Peyer's patch (tissue), 4 donors: Measurements from ENCODE around the gene ZFP2. TPM values are rescaled to one million over a fixed set of nuclear protein-coding genes. Genes with fewer than 3 reads are reported as not detected.
"Not testable (repeated sequence)": the region's sequence is repeated elsewhere in the genome, so short reads cannot be mapped to it uniquely, and the experiment has no call there.

ENCODE experiments used
- DNase-seq, 3 donors: peaks; one replicate each; pipeline ENCODE4 v3.0.0-alpha.2; 2017 to 2019
- H3K27ac ChIP-seq, 4 donors: fragments of 200-600 bp; sonication (generic); one replicate each; pipeline ENCODE4 v1.5.1; 2016 to 2019
- H3K27me3 ChIP-seq, 2 donors: fragments of 200-600 bp; sonication (generic); one replicate each; pipeline ENCODE4 v1.5.1; 2019
- H3K36me3 ChIP-seq, 3 donors: fragments of 200-600 bp; sonication (generic); one replicate each; pipeline ENCODE4 v1.5.1; 2016 to 2019
- H3K4me1 ChIP-seq, 4 donors: fragments of 200-600 bp; sonication (generic); one replicate each; pipeline ENCODE4 v1.5.1; 2016 to 2019
- H3K4me3 ChIP-seq, 4 donors: fragments of 200-600 bp; sonication (generic); 1 replicate in 3 of 4; 2 replicates in 1 of 4; pipeline ENCODE4 v1.5.1; 2016 to 2019; ENCODE audit warnings: mild to moderate bottlenecking in 1 of 4
- H3K9me3 ChIP-seq, 4 donors: fragments of 200-600 bp; sonication (generic); one replicate each; pipeline ENCODE4 v1.5.1; 2016 to 2019; ENCODE audit warnings: mild to moderate bottlenecking in 1 of 4
- POLR2A ChIP-seq, 2 donors: fragments of 450-650 bp; IDR thresholded peaks; one replicate each; pipeline ENCODE4 v1.5.1; 2017; ENCODE audit warnings: antibody characterized with exemption in 2 of 2, mild to moderate bottlenecking in 2 of 2, moderate library complexity in 2 of 2
- total RNA-seq, 4 donors: library from RNA; depleted of rRNA; stranded (reverse); fragments of >200 nt; gene quantifications; one replicate each; pipeline ENCODE4 v1.1.0, GENCODE V29; 2016
- TF ChIP-seq, protein P1 (sequence below), 6 experiments: fragments of 450-650 bp in 4 of 6; fragments of 200-600 bp in 2 of 6; sonication (generic) in 1 of 6; IDR thresholded peaks; one replicate each; pipeline ENCODE4 v1.5.1; 2017 to 2019; ENCODE audit warnings: antibody characterized with exemption in 6 of 6, mild to moderate bottlenecking in 3 of 6, moderate library complexity in 1 of 6

ZFP2 gene
- total RNA-seq, 4 donors from 2014 or later, result 0.70 to 7.4 (median 0.80) TPM; not detected in 1

GRCh38 chr5:178861627-178862026 lies 34.1 kb upstream of the ZFP2 start:
- Histone ChIP-seq H3K9me3 (no peaks in the 10 kb centered on the region), H3K36me3 (peaks cover 0 to 29% (median 8%) of the 10 kb centered on the region in 3 donors), H3K4me3 (no peak overlapping the region), H3K27me3 (no peaks in the 10 kb centered on the region), H3K4me1 (no peaks in the 10 kb centered on the region), H3K27ac (no peak overlapping the region)
- no peak for DNase-seq
- TF ChIP-seq, protein P1, sequence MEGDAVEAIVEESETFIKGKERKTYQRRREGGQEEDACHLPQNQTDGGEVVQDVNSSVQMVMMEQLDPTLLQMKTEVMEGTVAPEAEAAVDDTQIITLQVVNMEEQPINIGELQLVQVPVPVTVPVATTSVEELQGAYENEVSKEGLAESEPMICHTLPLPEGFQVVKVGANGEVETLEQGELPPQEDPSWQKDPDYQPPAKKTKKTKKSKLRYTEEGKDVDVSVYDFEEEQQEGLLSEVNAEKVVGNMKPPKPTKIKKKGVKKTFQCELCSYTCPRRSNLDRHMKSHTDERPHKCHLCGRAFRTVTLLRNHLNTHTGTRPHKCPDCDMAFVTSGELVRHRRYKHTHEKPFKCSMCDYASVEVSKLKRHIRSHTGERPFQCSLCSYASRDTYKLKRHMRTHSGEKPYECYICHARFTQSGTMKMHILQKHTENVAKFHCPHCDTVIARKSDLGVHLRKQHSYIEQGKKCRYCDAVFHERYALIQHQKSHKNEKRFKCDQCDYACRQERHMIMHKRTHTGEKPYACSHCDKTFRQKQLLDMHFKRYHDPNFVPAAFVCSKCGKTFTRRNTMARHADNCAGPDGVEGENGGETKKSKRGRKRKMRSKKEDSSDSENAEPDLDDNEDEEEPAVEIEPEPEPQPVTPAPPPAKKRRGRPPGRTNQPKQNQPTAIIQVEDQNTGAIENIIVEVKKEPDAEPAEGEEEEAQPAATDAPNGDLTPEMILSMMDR (IDR thresholded peaks at IDR 0.05), result no peak
- no peak for TF ChIP-seq POLR2A (IDR thresholded peaks at IDR 0.05)

DNA sequence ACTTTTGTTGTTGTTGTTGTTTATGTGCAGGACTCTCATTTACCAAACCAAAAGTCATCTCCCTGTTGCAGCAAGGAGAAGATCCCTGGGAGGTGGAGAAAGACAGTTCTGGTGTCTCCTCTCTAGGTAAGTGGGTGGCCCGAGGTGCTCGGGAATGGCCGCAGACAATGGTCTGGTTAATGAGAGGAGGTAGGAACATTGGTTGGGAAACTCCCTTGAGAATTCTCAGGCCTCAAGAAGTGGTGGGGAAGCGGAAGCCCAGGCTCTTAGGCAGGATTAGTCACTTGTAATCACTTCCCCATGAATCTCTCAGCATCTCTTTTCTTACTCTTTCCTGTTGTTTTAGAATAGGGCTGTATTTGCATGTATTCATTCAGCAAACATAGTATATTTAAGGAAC lies 28.8 kb upstream of the ZFP2 start:
- Histone ChIP-seq H3K4me3 (no peak overlapping the region), H3K27me3 (no peaks in the 10 kb centered on the region), H3K36me3 (peaks cover 0 to 78% (median 9%) of the 10 kb centered on the region in 3 donors), H3K4me1 (no peaks in the 10 kb centered on the region), H3K27ac (no peak overlapping the region), H3K9me3 (peaks cover 0 to 6% (median 2%) of the 10 kb centered on the region in 4 donors)
- TF ChIP-seq, protein P1 (IDR thresholded peaks at IDR 0.05), result no peak
- TF ChIP-seq POLR2A (IDR thresholded peaks at IDR 0.05), result no peak
- no peak for DNase-seq

- DNase-seq, result no peak
- no peak overlapping the region for H3K27ac ChIP-seq
- TF ChIP-seq, protein P1 (IDR thresholded peaks at IDR 0.05), result no peak
- TF ChIP-seq POLR2A (IDR thresholded peaks at IDR 0.05), result no peak
- no peaks in the 10 kb centered on the region for H3K4me1 ChIP-seq
- peaks cover 0 to 93% (median 9%) of the 10 kb centered on the region in 3 donors for H3K36me3 ChIP-seq
- H3K27me3 ChIP-seq, result no peaks in the 10 kb centered on the region
- peaks cover 0 to 13% (median 4%) of the 10 kb centered on the region in 4 donors for H3K9me3 ChIP-seq
- no peak overlapping the region for H3K4me3 ChIP-seq
Observed at GRCh38 chr5:178869577-178869976, 26.1 kb upstream of the ZFP2 start.

- TF ChIP-seq POLR2A (IDR thresholded peaks at IDR 0.05), result no peak
- TF ChIP-seq, protein P1 (IDR thresholded peaks at IDR 0.05), result no peak
- H3K27me3 ChIP-seq, result no peaks in the 10 kb centered on the region
- DNase-seq, result no peak
- H3K9me3 ChIP-seq, result peaks cover 0 to 18% (median 6%) of the 10 kb centered on the region in 4 donors
- no peaks in the 10 kb centered on the region for H3K4me1 ChIP-seq
- no peak overlapping the region for H3K4me3 ChIP-seq
- H3K27ac ChIP-seq, result no peak overlapping the region
- peaks cover 0 to 95% (median 9%) of the 10 kb centered on the region in 3 donors for H3K36me3 ChIP-seq
Observed at GRCh38 chr5:178870411-178870810, 25.3 kb upstream of the ZFP2 start.

GRCh38 chr5:178872302-178872701 lies 23.4 kb upstream of the ZFP2 start:
- TF ChIP-seq POLR2A (IDR thresholded peaks at IDR 0.05), result no peak
- TF ChIP-seq, protein P1 (IDR thresholded peaks at IDR 0.05), result no peak
- H3K4me3 ChIP-seq, result no peak overlapping the region
- DNase-seq, result no peak
- peaks cover 0 to 96% (median 0%) of the 10 kb centered on the region in 3 donors for H3K36me3 ChIP-seq
- H3K4me1 ChIP-seq, result no peaks in the 10 kb centered on the region
- H3K9me3 ChIP-seq, result peaks cover 0 to 33% (median 14%) of the 10 kb centered on the region in 4 donors
- no peaks in the 10 kb centered on the region for H3K27me3 ChIP-seq
- H3K27ac ChIP-seq, result no peak overlapping the region

DNA sequence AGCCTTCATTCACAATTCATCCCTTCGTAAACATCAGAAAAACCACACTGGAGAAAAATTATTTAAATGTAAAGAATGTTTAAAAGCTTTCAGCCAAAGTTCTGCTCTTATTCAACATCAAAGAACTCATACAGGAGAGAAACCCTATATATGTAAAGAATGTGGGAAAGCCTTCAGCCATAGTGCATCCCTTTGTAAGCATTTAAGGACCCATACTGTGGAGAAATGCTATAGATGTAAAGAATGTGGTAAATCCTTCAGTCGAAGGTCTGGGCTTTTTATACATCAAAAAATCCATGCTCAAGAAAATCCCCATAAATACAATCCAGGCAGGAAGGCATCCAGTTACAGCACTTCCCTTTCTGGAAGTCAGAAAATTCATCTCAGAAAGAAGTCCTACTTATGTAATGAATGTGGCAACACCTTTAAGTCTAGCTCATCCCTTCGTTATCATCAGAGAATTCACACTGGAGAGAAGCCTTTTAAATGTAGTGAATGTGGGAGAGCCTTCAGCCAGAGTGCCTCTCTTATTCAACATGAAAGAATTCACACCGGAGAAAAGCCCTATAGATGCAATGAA lies 12.5 kb upstream of the ZFP2 start:
- not testable (repeated sequence) for DNase-seq, H3K4me3 ChIP-seq, H3K27ac ChIP-seq, H3K4me1 ChIP-seq, H3K27me3 ChIP-seq
- H3K36me3 ChIP-seq, result peaks cover 0 to 85% (median 10%) of the 10 kb centered on the region in 3 donors
- peaks cover 0 to 84% (median 13%) of the 10 kb centered on the region in 4 donors for H3K9me3 ChIP-seq
